GM12872 (cell line): ENCODE data around the gene FANCC.

Experiments used
- TF ChIP-seq, protein P1 (sequence below): IDR thresholded peaks from 3 replicates; pipeline ENCODE4 v1.5.1; 2011; ENCODE audit warnings: low read depth, mild to moderate bottlenecking, low read length, moderate library complexity; ENCODE audit not compliant: insufficient read depth

Gene FANCC

GRCh38 chr9:95307538-95307937 lies 10.0 kb downstream of the FANCC start:
- TF ChIP-seq, protein P1, sequence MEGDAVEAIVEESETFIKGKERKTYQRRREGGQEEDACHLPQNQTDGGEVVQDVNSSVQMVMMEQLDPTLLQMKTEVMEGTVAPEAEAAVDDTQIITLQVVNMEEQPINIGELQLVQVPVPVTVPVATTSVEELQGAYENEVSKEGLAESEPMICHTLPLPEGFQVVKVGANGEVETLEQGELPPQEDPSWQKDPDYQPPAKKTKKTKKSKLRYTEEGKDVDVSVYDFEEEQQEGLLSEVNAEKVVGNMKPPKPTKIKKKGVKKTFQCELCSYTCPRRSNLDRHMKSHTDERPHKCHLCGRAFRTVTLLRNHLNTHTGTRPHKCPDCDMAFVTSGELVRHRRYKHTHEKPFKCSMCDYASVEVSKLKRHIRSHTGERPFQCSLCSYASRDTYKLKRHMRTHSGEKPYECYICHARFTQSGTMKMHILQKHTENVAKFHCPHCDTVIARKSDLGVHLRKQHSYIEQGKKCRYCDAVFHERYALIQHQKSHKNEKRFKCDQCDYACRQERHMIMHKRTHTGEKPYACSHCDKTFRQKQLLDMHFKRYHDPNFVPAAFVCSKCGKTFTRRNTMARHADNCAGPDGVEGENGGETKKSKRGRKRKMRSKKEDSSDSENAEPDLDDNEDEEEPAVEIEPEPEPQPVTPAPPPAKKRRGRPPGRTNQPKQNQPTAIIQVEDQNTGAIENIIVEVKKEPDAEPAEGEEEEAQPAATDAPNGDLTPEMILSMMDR, result no peak

GRCh38 chr9:95306819-95307218 lies 10.7 kb downstream of the FANCC start:
- TF ChIP-seq, protein P1, result no peak

DNA sequence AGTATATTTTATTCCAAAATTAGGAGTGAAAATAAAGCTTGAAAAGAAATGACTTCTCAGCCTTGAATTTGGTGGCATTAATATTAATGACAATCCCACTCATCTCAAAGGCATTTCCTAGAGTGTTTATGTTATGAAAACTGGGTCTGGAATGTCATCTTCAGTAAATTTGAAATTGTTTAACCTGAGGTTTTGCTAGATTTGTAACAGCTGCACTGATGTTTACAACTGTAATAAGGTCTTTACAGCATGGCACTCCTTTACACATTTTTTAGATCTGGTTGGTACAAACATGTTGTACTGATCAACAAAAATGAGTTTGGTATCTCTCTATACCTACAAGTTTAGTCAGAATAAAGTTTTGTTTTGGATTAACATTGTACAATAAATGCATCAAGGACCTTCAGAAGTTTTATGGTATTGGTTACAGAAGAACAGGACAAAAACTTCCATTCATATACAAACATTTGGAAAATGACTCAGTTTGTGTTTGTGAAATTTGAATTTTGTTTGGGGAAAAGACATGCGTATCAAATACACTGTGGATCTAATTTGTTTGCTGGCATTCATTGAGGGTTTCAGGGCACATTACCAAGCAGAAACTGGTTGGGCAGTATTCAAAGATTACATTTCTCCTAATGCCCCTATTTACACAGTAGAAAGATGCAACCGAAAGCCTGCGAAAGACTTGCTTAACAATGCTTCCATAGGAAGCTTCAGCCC lies 11.6 kb downstream of the FANCC start:
- TF ChIP-seq, protein P1, result no peak

GRCh38 chr9:95302479-95302878 lies 15.0 kb downstream of the FANCC start:
- TF ChIP-seq, protein P1, result no peak

DNA sequence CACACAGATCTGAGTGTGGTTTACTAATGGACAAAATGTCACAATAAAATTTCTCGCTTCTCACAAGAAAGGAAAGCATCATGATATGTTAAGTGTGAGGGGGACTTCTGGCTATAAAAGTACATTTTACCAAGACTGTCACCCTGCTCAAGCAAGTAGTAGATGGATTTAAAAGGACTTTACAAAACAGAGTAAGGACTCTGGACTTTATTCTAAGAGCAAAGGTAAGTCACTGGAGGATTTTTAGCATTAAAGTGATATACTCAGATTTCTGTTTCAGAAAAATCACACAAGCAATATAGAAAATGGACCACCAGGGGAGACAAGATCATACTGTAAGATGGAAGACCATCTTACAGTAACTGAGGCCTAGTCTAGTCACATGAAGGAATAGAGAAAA lies 19.7 kb downstream of the FANCC start:
- TF ChIP-seq, protein P1, result no peak

GRCh38 chr9:95297316-95297715 lies 20.2 kb downstream of the FANCC start:
- TF ChIP-seq, protein P1, result no peak

DNA sequence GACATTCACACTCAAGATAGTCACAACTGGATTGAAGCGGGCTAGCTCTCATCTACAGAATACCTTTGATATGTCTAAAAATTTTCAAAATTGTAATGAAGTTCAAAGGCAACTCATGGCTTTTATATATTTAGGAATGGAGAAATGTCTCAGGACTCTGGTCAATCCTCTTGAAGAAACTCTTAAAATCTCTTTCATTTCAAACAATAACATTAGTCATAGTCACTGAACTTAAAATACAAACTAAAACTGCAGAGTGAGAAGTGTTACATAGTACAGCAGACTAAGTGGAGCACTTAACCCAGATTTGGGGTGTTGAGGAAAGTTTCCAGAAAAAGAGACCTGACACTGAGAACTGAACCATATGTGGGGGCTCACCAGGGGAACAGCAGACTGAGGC lies 20.7 kb downstream of the FANCC start:
- TF ChIP-seq, protein P1, result no peak

DNA sequence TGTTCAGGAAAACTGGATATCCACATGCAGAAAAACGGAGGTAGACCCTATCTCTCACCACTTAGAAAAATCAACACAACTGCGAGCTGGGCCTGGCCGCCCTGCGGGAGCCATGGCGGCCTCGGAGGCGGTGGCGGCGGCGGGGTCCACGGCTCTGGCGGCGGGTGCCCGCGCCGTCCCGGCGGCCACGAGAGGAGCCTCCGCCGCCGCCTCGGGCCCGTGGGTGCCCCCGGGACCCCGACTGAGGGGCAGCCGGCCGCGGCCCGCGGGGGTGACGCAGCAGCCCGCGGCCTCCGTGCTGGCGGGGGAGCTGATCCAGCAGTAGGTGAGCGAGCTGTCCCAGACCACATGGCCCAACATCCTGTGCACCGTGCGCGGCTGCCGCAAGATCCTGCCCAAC lies 25.3 kb downstream of the FANCC start:
- TF ChIP-seq, protein P1, result no peak
